ENCODE measurements around the gene LRRTM4.

- TF ChIP-seq POLR2AphosphoS5 (IDR thresholded peaks at IDR 0.05; ENCODE audit: low read depth, low read length) (no peak), TAF1 (IDR thresholded peaks at IDR 0.05; ENCODE audit: low read depth, low read length) (no peak), POLR2A (IDR thresholded peaks at IDR 0.05; ENCODE audit: low read depth, low read length) (no peak), SPI1 (IDR thresholded peaks at IDR 0.05; ENCODE audit: low read depth, low read length) (no peak), PAX5 (IDR thresholded peaks at IDR 0.05; ENCODE audit: insufficient read depth, low read length, severe bottlenecking) (no peak), POU2F2 (IDR thresholded peaks at IDR 0.05; ENCODE audit: low read depth, low read length) (no peak)
These were observed 365.6 kb downstream of the LRRTM4 start for GRCh38 chr2:77156599-77156998.

Measured in GM12891 (cell line).